Duodenal mucosa (tissue), 2 donors: ENCODE results near the gene RNF144A.

Experiments used
- H3K27ac ChIP-seq: one replicate; pipeline ENCODE4 v1.7.0; 2013; ENCODE audit warnings: low read depth, low read length
- H3K27me3 ChIP-seq, 2 donors: one replicate each; pipeline ENCODE4 v1.7.0; 2013; ENCODE audit warnings: low read length in 2 of 2, control low read depth in 1 of 2; ENCODE audit not compliant: insufficient read depth in 2 of 2, control insufficient read depth in 1 of 2
- H3K36me3 ChIP-seq, 2 donors: one replicate each; pipeline ENCODE4 v1.7.0; 2013; ENCODE audit warnings: low read length in 2 of 2, control low read depth in 1 of 2; ENCODE audit not compliant: insufficient read depth in 2 of 2, control insufficient read depth in 1 of 2
- H3K4me1 ChIP-seq, 2 donors: one replicate each; pipeline ENCODE4 v1.7.0; 2013; ENCODE audit warnings: low read length in 2 of 2, control low read depth in 1 of 2; ENCODE audit not compliant: insufficient read depth in 2 of 2, control insufficient read depth in 1 of 2
- H3K4me3 ChIP-seq, 2 donors: one replicate each; pipeline ENCODE4 v1.7.0; 2013; ENCODE audit warnings: low read length in 2 of 2, low read depth in 1 of 2
- H3K9ac ChIP-seq, 2 donors: one replicate each; pipeline ENCODE4 v1.7.0; 2013; ENCODE audit warnings: low read length in 2 of 2, low read depth in 1 of 2
- H3K9me3 ChIP-seq, 2 donors: one replicate each; pipeline ENCODE4 v1.7.0; 2013; ENCODE audit warnings: low read length in 2 of 2, control low read depth in 1 of 2; ENCODE audit not compliant: control insufficient read depth in 1 of 2

Gene RNF144A

GRCh38 chr2:7071916-7072556, 154.8 kb downstream of the RNF144A start:
- Histone ChIP-seq H3K4me1 (no peaks in the 10 kb centered on the region), H3K36me3 (no peaks in the 10 kb centered on the region), H3K27ac (no peak overlapping the region), H3K9ac (no peak overlapping the region), H3K9me3 (no peaks in the 10 kb centered on the region), H3K4me3 (no peak overlapping the region), H3K27me3 (no peaks in the 10 kb centered on the region)

GRCh38 chr2:7073901-7074300, 156.7 kb downstream of the RNF144A start:
- Histone ChIP-seq H3K36me3 (no peaks in the 10 kb centered on the region), H3K4me1 (no peaks in the 10 kb centered on the region), H3K9ac (no peak overlapping the region), H3K27me3 (no peaks in the 10 kb centered on the region), H3K4me3 (no peak overlapping the region), H3K27ac (no peak overlapping the region), H3K9me3 (no peaks in the 10 kb centered on the region)

- Histone ChIP-seq H3K27me3 (no peaks in the 10 kb centered on the region), H3K9me3 (no peaks in the 10 kb centered on the region), H3K4me1 (no peaks in the 10 kb centered on the region), H3K27ac (no peak overlapping the region), H3K4me3 (no peak overlapping the region), H3K36me3 (no peaks in the 10 kb centered on the region), H3K9ac (no peak overlapping the region)
Observed at GRCh38 chr2:7075834-7076233, 158.6 kb downstream of the RNF144A start.

- no peaks in the 10 kb centered on the region for H3K36me3 ChIP-seq
- no peaks in the 10 kb centered on the region for H3K9me3 ChIP-seq
- no peaks in the 10 kb centered on the region for H3K27me3 ChIP-seq
- no peak overlapping the region for H3K9ac ChIP-seq
- H3K4me1 ChIP-seq, result no peaks in the 10 kb centered on the region
- no peak overlapping the region for H3K4me3 ChIP-seq
- H3K27ac ChIP-seq, result no peak overlapping the region
Observed at GRCh38 chr2:7077660-7078267, 160.6 kb downstream of the RNF144A start.

- Histone ChIP-seq H3K27me3 (no peaks in the 10 kb centered on the region), H3K27ac (no peak overlapping the region), H3K9ac (no peak overlapping the region), H3K4me3 (no peak overlapping the region), H3K36me3 (no peaks in the 10 kb centered on the region), H3K9me3 (no peaks in the 10 kb centered on the region), H3K4me1 (no peaks in the 10 kb centered on the region)
Observed at GRCh38 chr2:7083580-7084509, 166.6 kb downstream of the RNF144A start.

- Histone ChIP-seq H3K27ac (no peak overlapping the region), H3K4me3 (no peak overlapping the region), H3K9me3 (no peaks in the 10 kb centered on the region), H3K9ac (no peak overlapping the region), H3K4me1 (no peaks in the 10 kb centered on the region), H3K27me3 (no peaks in the 10 kb centered on the region), H3K36me3 (no peaks in the 10 kb centered on the region)
Observed at GRCh38 chr2:7084601-7085000, 167.4 kb downstream of the RNF144A start.

- H3K9ac ChIP-seq, result no peak overlapping the region
- no peaks in the 10 kb centered on the region for H3K4me1 ChIP-seq
- H3K27me3 ChIP-seq, result no peaks in the 10 kb centered on the region
- no peaks in the 10 kb centered on the region for H3K36me3 ChIP-seq
- no peak overlapping the region for H3K27ac ChIP-seq
- no peaks in the 10 kb centered on the region for H3K9me3 ChIP-seq
- H3K4me3 ChIP-seq, result no peak overlapping the region
Observed at GRCh38 chr2:7089284-7089683, 172.1 kb downstream of the RNF144A start.

GRCh38 chr2:7089898-7090510, 172.8 kb downstream of the RNF144A start:
- Histone ChIP-seq H3K27me3 (no peaks in the 10 kb centered on the region), H3K4me1 (peaks cover 0 to 3% of the 10 kb centered on the region in 2 donors), H3K9ac (no peak overlapping the region), H3K36me3 (no peaks in the 10 kb centered on the region), H3K4me3 (no peak overlapping the region), H3K27ac (no peak overlapping the region), H3K9me3 (no peaks in the 10 kb centered on the region)

GRCh38 chr2:7093376-7093775, 176.2 kb downstream of the RNF144A start:
- no peaks in the 10 kb centered on the region for H3K27me3 ChIP-seq
- no peak overlapping the region for H3K27ac ChIP-seq
- no peaks in the 10 kb centered on the region for H3K36me3 ChIP-seq
- H3K4me1 ChIP-seq, result peaks cover 0 to 3% of the 10 kb centered on the region in 2 donors
- no peak overlapping the region for H3K9ac ChIP-seq
- no peak overlapping the region for H3K4me3 ChIP-seq
- no peaks in the 10 kb centered on the region for H3K9me3 ChIP-seq
